Activated naive CD8-positive, alpha-beta T cell treated with anti-CD3 and anti-CD28 coated beads for 36 hours (primary cell): ENCODE results near the gene RAB5IF. TPM values are rescaled to one million over a fixed set of nuclear protein-coding genes. Genes with fewer than 3 reads are reported as not detected.
A peak's percentile ranks its signal among the peaks of the same experiment; 100 is the strongest.

ENCODE experiments used
- DNase-seq: peaks from one replicate; pipeline ENCODE4 v3.0.0; 2021
- H3K27ac Mint-ChIP-seq: one replicate; pipeline ENCODE4 v1.8.0; 2022; ENCODE audit warnings: mild to moderate bottlenecking, moderate library complexity, mixed read lengths
- H3K27me3 Mint-ChIP-seq: one replicate; pipeline ENCODE4 v1.8.0; 2022; ENCODE audit warnings: mild to moderate bottlenecking, mixed read lengths
- H3K36me3 Mint-ChIP-seq: one replicate; pipeline ENCODE4 v1.8.0; 2021; ENCODE audit warnings: mild to moderate bottlenecking, mixed read lengths
- H3K4me1 Mint-ChIP-seq: one replicate; pipeline ENCODE4 v1.8.0; 2021; ENCODE audit warnings: mixed read lengths
- H3K4me3 Mint-ChIP-seq: one replicate; pipeline ENCODE4 v1.8.0; 2022; ENCODE audit warnings: mild to moderate bottlenecking, moderate library complexity, mixed read lengths
- H3K9me3 Mint-ChIP-seq: one replicate; pipeline ENCODE4 v1.8.0; 2022; ENCODE audit warnings: mixed read lengths
- total RNA-seq, 2 experiments: library from RNA; stranded (reverse); gene quantifications; one replicate each; pipeline ENCODE4 v1.2.3, GENCODE V29; 2021

Gene RAB5IF
- total RNA-seq, 2 experiments from 2014 or later = 124 to 127 TPM

GRCh38 chr20:36654506-36654905 lies 48.9 kb downstream of the RAB5IF start:
- DNase-seq = no peak
- H3K27me3 Mint-ChIP-seq = no peaks in the 10 kb centered on the region
- H3K9me3 Mint-ChIP-seq = peaks cover 1% of the 10 kb centered on the region
- H3K36me3 Mint-ChIP-seq = peaks cover 11% of the 10 kb centered on the region
- no peak overlapping the region for H3K27ac Mint-ChIP-seq
- H3K4me1 Mint-ChIP-seq = peaks cover 16% of the 10 kb centered on the region
- H3K4me3 Mint-ChIP-seq = no peak overlapping the region

GRCh38 chr20:36655004-36655403 lies 49.4 kb downstream of the RAB5IF start:
- peaks cover 11% of the 10 kb centered on the region for H3K36me3 Mint-ChIP-seq
- peaks cover 16% of the 10 kb centered on the region for H3K4me1 Mint-ChIP-seq

GRCh38 chr20:36656733-36657132 lies 51.2 kb downstream of the RAB5IF start:
- H3K27ac Mint-ChIP-seq = no peak overlapping the region
- H3K4me1 Mint-ChIP-seq = peaks cover 16% of the 10 kb centered on the region
- peaks cover 14% of the 10 kb centered on the region for H3K36me3 Mint-ChIP-seq

More at GRCh38 chr20:36655004-36655403, 49.4 kb downstream of the RAB5IF start:
- H3K27ac Mint-ChIP-seq = no peak overlapping the region
- H3K27me3 Mint-ChIP-seq = no peaks in the 10 kb centered on the region
- DNase-seq = no peak
- H3K4me3 Mint-ChIP-seq = no peak overlapping the region
- H3K9me3 Mint-ChIP-seq = peaks cover 1% of the 10 kb centered on the region

GRCh38 chr20:36658300-36658699 lies 52.7 kb downstream of the RAB5IF start:
- Mint-ChIP-seq H3K36me3 (peaks cover 14% of the 10 kb centered on the region), H3K4me1 (peaks cover 16% of the 10 kb centered on the region), H3K9me3 (peaks cover 1% of the 10 kb centered on the region), H3K4me3 (peak overlapping the region; percentile 34), H3K27ac (peak overlapping the region; percentile 71), H3K27me3 (no peaks in the 10 kb centered on the region)
- no peak for DNase-seq

More at GRCh38 chr20:36656733-36657132, 51.2 kb downstream of the RAB5IF start:
- Mint-ChIP-seq H3K27me3 (no peaks in the 10 kb centered on the region), H3K4me3 (no peak overlapping the region), H3K9me3 (peaks cover 1% of the 10 kb centered on the region)
- DNase-seq = no peak

Other genes starting within 250 kb of the RAB5IF start
- under 1 TPM in 1 of 2 experiments, not detected in 1; 0.12 TPM for gene MYL9, start 64.3 kb upstream of the RAB5IF start, total RNA-seq
- gene TGIF2, start 32.2 kb upstream of the RAB5IF start, total RNA-seq = 10 to 100 TPM; 52.1 to 54.0 TPM
- gene SLA2, start 40.4 kb downstream of the RAB5IF start, total RNA-seq = 10 to 100 TPM; 70.6 to 73.4 TPM
- gene NDRG3, start 140.3 kb downstream of the RAB5IF start, total RNA-seq = 10 to 100 TPM; 16.3 to 17.1 TPM
- gene DSN1, start 168.0 kb downstream of the RAB5IF start, total RNA-seq = 10 to 100 TPM; 19.9 to 21.8 TPM